Dermis blood vessel endothelial cell (primary cell): ENCODE results near the gene PPP2R5B. TPM values are rescaled to one million over a fixed set of nuclear protein-coding genes. Genes with fewer than 3 reads are reported as not detected.
A peak's percentile ranks its signal among the peaks of the same experiment; 100 is the strongest.
"Not testable (repeated sequence)": the region's sequence is repeated elsewhere in the genome, so short reads cannot be mapped to it uniquely, and the experiment has no call there.

ENCODE experiments used
- DNase-seq: peaks from one replicate; pipeline ENCODE4 v3.0.0; 2010
- total RNA-seq: library from RNA; depleted of rRNA; stranded (reverse); fragments of >200 nt; gene quantifications from 2 replicates; pipeline ENCODE4 v1.2.3, GENCODE V29; 2014

Gene PPP2R5B
- total RNA-seq, 1 donor from 2014 or later = 15.0 TPM

GRCh38 chr11:64930340-64930739, 5.9 kb downstream of the PPP2R5B start:
- DNase-seq = no peak

GRCh38 chr11:64931290-64931689, 6.8 kb downstream of the PPP2R5B start:
- no peak for DNase-seq

DNA sequence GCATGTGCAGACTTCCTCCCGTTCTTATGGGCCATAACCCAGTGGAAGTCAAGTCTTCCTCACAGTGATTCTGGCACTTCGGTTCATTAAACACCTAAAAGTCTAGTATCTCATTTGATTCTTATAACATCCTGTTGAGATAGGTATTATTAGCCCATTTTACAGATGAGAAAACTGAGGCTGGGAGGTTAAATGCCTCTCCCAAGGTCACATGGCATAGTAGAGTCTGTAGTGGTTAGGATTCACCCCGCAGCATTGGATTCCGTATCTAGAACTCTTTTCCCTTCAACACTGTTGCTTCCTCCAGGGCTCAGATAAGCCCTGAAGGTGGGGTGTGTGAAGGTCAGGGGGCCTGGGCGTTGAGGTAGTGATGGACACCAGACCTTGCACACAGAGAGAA, 7.8 kb downstream of the PPP2R5B start:
- no peak for DNase-seq

GRCh38 chr11:64933213-64933934, 8.9 kb downstream of the PPP2R5B start:
- no peak for DNase-seq

DNA sequence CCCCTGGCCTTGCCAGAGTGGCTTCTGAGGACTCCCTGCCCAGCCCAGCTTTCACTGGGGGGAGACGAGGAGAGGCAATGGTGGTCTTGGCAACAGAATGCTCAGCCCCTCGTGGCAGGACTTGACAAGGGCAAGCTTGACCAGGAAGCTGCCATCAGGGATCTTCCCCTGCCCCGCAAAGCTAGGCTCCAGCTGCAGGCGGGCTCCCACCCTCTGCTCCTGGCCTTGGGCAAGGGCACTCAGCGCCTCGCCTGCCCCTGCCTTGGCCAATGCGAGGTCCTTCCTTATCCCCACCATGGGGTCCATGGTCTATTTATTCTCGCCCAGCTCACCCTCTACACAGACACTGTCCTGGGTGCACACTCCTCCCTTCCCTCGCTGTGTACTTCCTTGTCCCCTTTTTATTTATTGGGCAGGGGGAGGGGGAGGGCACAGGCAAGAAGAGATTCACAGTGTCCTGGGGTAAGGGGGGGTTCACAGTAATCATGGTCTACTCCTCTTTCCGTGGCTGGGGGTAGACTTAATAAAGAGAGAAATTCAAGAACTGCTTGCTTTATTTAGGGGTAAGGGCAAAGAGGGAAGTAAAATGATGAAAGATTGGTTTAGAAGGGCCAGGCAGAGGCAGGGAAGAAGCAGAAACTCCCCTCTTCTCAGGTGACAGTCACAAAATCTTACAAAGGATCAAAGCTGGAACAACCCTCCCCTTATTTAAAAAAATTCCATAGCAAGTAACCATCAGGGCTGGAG, 9.6 kb downstream of the PPP2R5B start:
- DNase-seq = no peak

- no peak for DNase-seq
Measured at GRCh38 chr11:64934682-64935358, 10.3 kb downstream of the PPP2R5B start.

DNA sequence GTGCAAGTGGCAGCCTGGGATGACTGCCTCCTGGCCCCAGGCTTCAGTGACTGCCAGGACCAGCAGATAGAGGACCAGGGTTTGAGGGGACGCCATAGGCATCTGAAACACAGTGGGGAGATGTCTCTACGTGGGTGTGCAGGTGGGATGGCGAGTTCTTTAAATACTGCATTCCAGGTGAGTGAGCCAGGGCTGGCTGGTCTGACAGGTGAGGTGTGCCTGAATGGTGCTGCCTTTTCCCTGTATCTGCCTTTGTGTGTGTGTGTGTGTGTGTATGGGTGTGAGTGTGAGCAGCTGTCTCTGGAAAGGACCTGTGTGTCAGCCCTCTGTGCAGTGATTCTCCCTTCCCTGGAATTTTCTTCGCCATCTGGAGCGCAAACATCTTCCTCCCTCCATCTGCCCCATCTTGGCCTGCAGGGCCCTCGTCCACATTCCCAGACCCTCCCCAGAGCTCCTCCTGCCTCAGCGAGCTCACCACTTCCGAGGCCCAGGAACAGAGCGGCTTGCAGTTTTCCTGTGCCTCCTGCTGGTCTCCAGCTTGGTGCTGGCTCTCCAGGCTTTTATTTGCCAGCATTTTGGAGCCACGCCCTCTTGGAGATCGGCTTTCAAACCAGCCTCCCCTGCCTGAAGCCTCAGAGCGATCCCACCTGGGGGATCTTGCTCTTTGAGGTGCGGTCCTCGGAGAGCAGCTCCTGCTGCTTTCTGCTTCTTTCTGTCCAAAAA, 11.0 kb downstream of the PPP2R5B start, which contains the start of gene GPHA2:
Gene GPHA2, minus strand, starts transcription at position 535 of the 723 bp plus-strand sequence. Its CDS starts 433 bp downstream, at position 102.
- DNase-seq = no peak

- DNase-seq = no peak
Measured at GRCh38 chr11:64936539-64936938, 12.1 kb downstream of the PPP2R5B start.

DNA sequence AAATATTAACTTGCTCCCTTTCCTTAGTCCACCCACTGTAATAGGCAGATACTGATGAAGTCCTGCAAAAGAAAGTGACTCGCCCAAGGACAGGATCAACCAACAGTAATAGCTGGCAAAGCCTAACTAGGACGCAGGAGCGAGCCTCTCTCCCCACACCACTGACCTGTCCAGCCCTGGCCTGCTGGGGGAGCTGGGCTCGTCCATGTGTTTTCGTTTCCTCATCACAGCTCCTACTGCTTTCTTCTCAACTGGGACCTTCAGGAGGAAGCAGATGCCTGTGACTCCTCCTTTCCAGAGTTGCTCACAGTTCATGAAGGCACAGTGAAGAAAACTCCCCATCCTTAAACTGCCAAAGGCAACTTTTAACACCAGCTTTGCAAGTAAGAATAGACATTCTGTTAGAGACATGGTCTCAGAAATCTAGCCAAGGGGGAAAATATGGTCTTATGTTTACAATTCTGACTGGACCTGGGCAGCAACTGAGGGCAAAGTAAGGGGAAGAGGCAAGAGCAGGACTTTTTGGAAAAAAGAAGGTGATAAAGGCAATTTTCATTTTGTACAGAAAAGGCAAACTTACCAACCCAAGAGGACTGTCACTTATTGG, 22.8 kb downstream of the PPP2R5B start:
- DNase-seq = peak; percentile 50

- DNase-seq = no peak
Measured at GRCh38 chr11:64951529-64951928, 27.0 kb downstream of the PPP2R5B start.

DNA sequence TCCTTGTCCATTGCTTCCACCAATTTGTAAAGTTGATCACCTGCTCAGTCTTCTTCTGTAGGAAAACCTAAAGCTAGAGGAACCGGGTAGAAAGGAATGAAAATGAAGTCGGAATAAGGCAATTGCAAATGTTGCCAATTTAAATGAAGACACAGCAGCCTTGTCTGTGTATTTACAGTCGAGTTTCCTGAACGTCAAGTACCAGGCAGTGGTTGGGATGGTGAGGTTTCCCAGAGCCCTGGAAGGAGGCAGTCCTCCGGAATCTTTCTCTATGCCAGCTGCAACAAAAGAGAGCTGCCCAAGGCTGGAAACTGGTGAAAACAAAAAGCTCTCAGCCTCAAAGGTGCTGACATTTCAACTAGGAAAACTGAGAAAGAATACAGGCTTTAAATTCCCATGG, 29.7 kb downstream of the PPP2R5B start:
- no peak for DNase-seq

- DNase-seq = no peak
Measured at GRCh38 chr11:64959498-64959897, 35.0 kb downstream of the PPP2R5B start.

- DNase-seq = no peak
Measured at GRCh38 chr11:64960719-64961118, 36.2 kb downstream of the PPP2R5B start.

DNA sequence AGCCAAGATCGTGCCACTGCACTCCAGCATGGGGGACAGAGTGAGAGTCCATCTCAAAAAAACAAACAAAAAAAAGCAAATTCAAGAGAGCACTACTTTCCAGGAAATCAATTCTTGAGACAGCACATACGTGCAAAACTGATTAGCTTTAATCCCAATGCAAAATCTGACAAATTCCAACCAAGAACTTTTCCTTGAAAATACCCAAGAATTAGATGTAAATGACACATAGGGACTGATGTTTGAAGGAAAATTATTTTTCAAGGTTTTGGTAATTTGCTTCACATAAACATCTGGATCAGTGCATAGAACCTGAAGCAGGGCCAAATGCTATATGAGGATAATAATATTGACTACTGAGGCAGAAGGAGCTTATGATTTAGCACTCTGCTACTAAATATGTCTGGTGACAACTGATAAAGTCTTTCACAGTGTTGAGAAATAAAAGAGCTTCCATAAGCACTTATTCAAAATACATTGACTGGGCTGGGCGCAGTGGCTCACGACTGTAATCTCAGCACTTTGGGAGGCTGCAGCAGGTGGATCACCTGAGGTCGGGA, 38.7 kb downstream of the PPP2R5B start:
- no peak for DNase-seq

- DNase-seq = no peak
Measured at GRCh38 chr11:64967375-64967774, 42.9 kb downstream of the PPP2R5B start.

- DNase-seq = peak; percentile 51
Measured at GRCh38 chr11:64969209-64969608, 44.7 kb downstream of the PPP2R5B start.

- DNase-seq = peak; percentile 67
Measured at GRCh38 chr11:64970731-64971151, 46.3 kb downstream of the PPP2R5B start.

DNA sequence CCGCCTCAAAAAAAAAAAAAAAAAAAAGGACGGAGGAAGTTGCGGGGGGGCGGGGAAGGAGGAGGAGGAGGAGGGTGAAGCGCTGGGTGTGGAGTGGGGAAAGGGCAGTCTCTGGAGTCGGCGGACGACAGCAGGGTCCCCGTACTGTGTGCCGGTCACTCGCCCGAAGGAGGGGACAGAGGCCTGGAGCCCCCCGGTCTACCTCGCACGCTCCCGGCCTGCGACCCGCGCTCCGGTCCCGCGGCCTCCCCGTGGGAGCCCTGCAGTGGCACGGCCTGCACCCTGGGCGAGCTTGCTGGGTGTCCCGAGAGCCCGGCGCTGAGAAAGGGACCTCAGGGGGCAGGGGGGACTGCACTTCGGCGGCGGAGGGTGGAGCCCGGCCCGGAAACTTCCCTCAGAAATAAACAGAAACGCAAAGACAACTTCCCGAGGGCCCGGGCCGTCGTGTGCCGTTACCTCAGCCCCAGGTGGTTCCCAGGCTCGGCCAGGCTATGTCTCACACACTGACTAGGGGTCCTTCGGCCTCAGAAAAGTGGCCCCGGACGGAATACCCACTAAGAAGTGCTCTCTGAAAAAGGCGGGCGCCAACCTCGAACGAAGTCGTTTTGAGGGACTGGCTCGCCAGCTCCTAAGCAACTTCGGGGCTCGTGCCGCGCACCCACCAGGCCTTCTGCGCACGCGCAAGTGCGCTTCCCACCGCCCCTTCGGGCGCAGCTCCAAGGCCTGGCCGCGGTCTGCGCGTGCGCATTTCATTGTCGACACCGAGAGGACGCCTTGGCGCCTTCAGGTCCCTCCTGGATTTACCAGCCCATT, 47.1 kb downstream of the PPP2R5B start, which contains the start of gene MAJIN:
Gene MAJIN, minus strand, starts transcription at position 688 of the 813 bp plus-strand sequence. CDS start 12,703 bp downstream, outside the sequence.
- DNase-seq = peak; percentile 93

GRCh38 chr11:64974124-64974523, 49.6 kb downstream of the PPP2R5B start:
- DNase-seq = no peak

DNA sequence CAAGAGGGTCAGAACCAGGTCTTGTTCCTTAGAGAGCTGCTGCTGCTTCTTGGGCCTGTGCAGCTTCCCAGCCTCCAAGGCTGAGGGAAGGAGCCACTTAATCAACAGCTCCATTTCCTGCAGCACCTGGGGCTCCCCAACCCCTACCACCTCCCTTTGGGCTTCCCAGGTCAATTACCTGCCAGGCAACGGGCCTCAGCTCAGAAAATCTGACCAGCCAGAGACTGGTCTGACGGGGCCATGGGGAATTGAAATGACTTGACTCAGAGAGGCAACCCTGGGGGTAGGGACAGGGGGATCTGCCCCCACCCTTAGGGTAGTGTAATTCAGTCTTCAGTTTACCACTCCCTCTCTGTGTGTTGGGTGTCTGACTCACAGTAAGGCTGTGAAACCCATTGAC, 52.2 kb downstream of the PPP2R5B start:
- no peak for DNase-seq

GRCh38 chr11:64983339-64983738, 58.9 kb downstream of the PPP2R5B start:
- not testable (repeated sequence) for DNase-seq
